ENCODE data around the gene CCBE1.
"Not testable (repeated sequence)": the region's sequence is repeated elsewhere in the genome, so short reads cannot be mapped to it uniquely, and the experiment has no call there.

Gene CCBE1

GRCh38 chr18:59517446-59518165 is 179.6 kb downstream of the CCBE1 start:
- H2BK120ac ChIP-seq (ENCODE audit: low read depth, low read length) = no peak overlapping the region
- H3K14ac ChIP-seq (ENCODE audit: low read length in 2 of 2) = no peak overlapping the region
- no peak overlapping the region for H3K18ac ChIP-seq (ENCODE audit: low read depth in 1 of 2, low read length in 2 of 2)
- no peak overlapping the region for H2BK15ac ChIP-seq (ENCODE audit: low read depth, poor library complexity, severe bottlenecking)
- H2AK5ac ChIP-seq (ENCODE audit: low read length, severe bottlenecking) = no peak overlapping the region
- H3K36me3 ChIP-seq (ENCODE audit: control insufficient read depth in 1 of 2, insufficient read depth in 2 of 2, low read depth in 1 of 2, low read length in 2 of 2) = no peaks in the 10 kb centered on the region
- DNase-seq = peak; percentile 28
- H3K27ac ChIP-seq (ENCODE audit: low read length, poor library complexity, severe bottlenecking) = no peak overlapping the region
- no peak overlapping the region for H3K23ac ChIP-seq (ENCODE audit: low read length in 2 of 2)
- peaks cover 0 to 11% of the 10 kb centered on the region in 2 experiments for H3K27me3 ChIP-seq (ENCODE audit: control insufficient read depth in 1 of 2, insufficient read depth in 1 of 2, low read length in 2 of 2)
- no peak overlapping the region for H4K91ac ChIP-seq (ENCODE audit: low read length)
- H3K79me1 ChIP-seq (replicated peaks; ENCODE audit: low read length, poor library complexity, severe bottlenecking) = no peaks in the 10 kb centered on the region
- no peak overlapping the region for H4K8ac ChIP-seq (ENCODE audit: low read length)
- no peak overlapping the region for H2BK5ac ChIP-seq (ENCODE audit: low read depth, low read length, poor library complexity, severe bottlenecking)
- no peak overlapping the region for H3K4me2 ChIP-seq (ENCODE audit: low read length, poor library complexity, severe bottlenecking)
- H3K9ac ChIP-seq (ENCODE audit: low read length) = no peak overlapping the region
- no peak overlapping the region for H3K4me3 ChIP-seq (ENCODE audit: insufficient read depth in 1 of 2, low read depth in 1 of 2, low read length in 2 of 2)
- no peaks in the 10 kb centered on the region for H3K4me1 ChIP-seq (ENCODE audit: control insufficient read depth, insufficient read depth, low read depth, low read length)
- WGBS = 37% methylated on average over 3 of the region's 4 CpGs
- no peak overlapping the region for H3K4ac ChIP-seq (ENCODE audit: low read depth in 1 of 2, low read length in 2 of 2)
- H2AFZ ChIP-seq (ENCODE audit: low read depth, low read length) = no peak overlapping the region
- no peak overlapping the region for H2BK12ac ChIP-seq (ENCODE audit: low read length in 2 of 2)
- H3K9me3 ChIP-seq (ENCODE audit: control insufficient read depth, low read length) = no peaks in the 10 kb centered on the region

GRCh38 chr18:59516356-59517155 is 180.7 kb downstream of the CCBE1 start:
- Histone ChIP-seq H2AK5ac (ENCODE audit: low read length, severe bottlenecking) (no peak overlapping the region), H3K9ac (ENCODE audit: low read length) (no peak overlapping the region), H3K27me3 (ENCODE audit: control insufficient read depth in 1 of 2, insufficient read depth in 1 of 2, low read length in 2 of 2) (peaks cover 0 to 11% of the 10 kb centered on the region in 2 experiments), H3K9me3 (ENCODE audit: control insufficient read depth, low read length) (no peaks in the 10 kb centered on the region), H3K4me3 (ENCODE audit: insufficient read depth in 1 of 2, low read depth in 1 of 2, low read length in 2 of 2) (no peak overlapping the region), H2BK120ac (ENCODE audit: low read depth, low read length) (no peak overlapping the region), H2AFZ (ENCODE audit: low read depth, low read length) (no peak overlapping the region), H4K8ac (ENCODE audit: low read length) (no peak overlapping the region), H2BK5ac (ENCODE audit: low read depth, low read length, poor library complexity, severe bottlenecking) (no peak overlapping the region), H3K4ac (ENCODE audit: low read depth in 1 of 2, low read length in 2 of 2) (no peak overlapping the region), H3K14ac (ENCODE audit: low read length in 2 of 2) (no peak overlapping the region), H2BK12ac (ENCODE audit: low read length in 2 of 2) (no peak overlapping the region), H3K4me2 (ENCODE audit: low read length, poor library complexity, severe bottlenecking) (no peak overlapping the region), H2BK15ac (ENCODE audit: low read depth, poor library complexity, severe bottlenecking) (no peak overlapping the region), H3K4me1 (ENCODE audit: control insufficient read depth, insufficient read depth, low read depth, low read length) (no peaks in the 10 kb centered on the region), H3K27ac (ENCODE audit: low read length, poor library complexity, severe bottlenecking) (no peak overlapping the region), H4K91ac (ENCODE audit: low read length) (no peak overlapping the region), H3K23ac (ENCODE audit: low read length in 2 of 2) (no peak overlapping the region), H3K36me3 (ENCODE audit: control insufficient read depth in 1 of 2, insufficient read depth in 2 of 2, low read depth in 1 of 2, low read length in 2 of 2) (no peaks in the 10 kb centered on the region), H3K79me1 (replicated peaks; ENCODE audit: low read length, poor library complexity, severe bottlenecking) (no peaks in the 10 kb centered on the region), H3K18ac (ENCODE audit: low read depth in 1 of 2, low read length in 2 of 2) (no peak overlapping the region)
- WGBS = 3% methylated on average over 5 of the region's 6 CpGs
- DNase-seq = peak; percentile 82

GRCh38 chr18:59515956-59516355 is 181.3 kb downstream of the CCBE1 start:
- H3K9me3 ChIP-seq (ENCODE audit: control insufficient read depth, low read length); H4K8ac ChIP-seq (ENCODE audit: low read length); H3K18ac ChIP-seq (ENCODE audit: low read depth in 1 of 2, low read length in 2 of 2); H3K9ac ChIP-seq (ENCODE audit: low read length); H2AK5ac ChIP-seq (ENCODE audit: low read length, severe bottlenecking); H2BK120ac ChIP-seq (ENCODE audit: low read depth, low read length); H2BK12ac ChIP-seq (ENCODE audit: low read length in 2 of 2); H3K4ac ChIP-seq (ENCODE audit: low read depth in 1 of 2, low read length in 2 of 2); H2AFZ ChIP-seq (ENCODE audit: low read depth, low read length); H3K4me3 ChIP-seq (ENCODE audit: insufficient read depth in 1 of 2, low read depth in 1 of 2, low read length in 2 of 2); H3K4me1 ChIP-seq (ENCODE audit: control insufficient read depth, insufficient read depth, low read depth, low read length); H3K23ac ChIP-seq (ENCODE audit: low read length in 2 of 2); H2BK15ac ChIP-seq (ENCODE audit: low read depth, poor library complexity, severe bottlenecking); H4K91ac ChIP-seq (ENCODE audit: low read length); H3K4me2 ChIP-seq (ENCODE audit: low read length, poor library complexity, severe bottlenecking); H2BK5ac ChIP-seq (ENCODE audit: low read depth, low read length, poor library complexity, severe bottlenecking); H3K14ac ChIP-seq (ENCODE audit: low read length in 2 of 2); DNase-seq; H3K36me3 ChIP-seq (ENCODE audit: control insufficient read depth in 1 of 2, insufficient read depth in 2 of 2, low read depth in 1 of 2, low read length in 2 of 2); H3K79me1 ChIP-seq (replicated peaks; ENCODE audit: low read length, poor library complexity, severe bottlenecking); H3K27ac ChIP-seq (ENCODE audit: low read length, poor library complexity, severe bottlenecking): not testable (repeated sequence)
- peaks cover 0 to 11% of the 10 kb centered on the region in 2 experiments for H3K27me3 ChIP-seq (ENCODE audit: control insufficient read depth in 1 of 2, insufficient read depth in 1 of 2, low read length in 2 of 2)
- 75% methylated on average over 4 of the region's 6 CpGs for WGBS

- Histone ChIP-seq H4K8ac (ENCODE audit: low read length) (no peak overlapping the region), H3K18ac (ENCODE audit: low read depth in 1 of 2, low read length in 2 of 2) (no peak overlapping the region), H2BK15ac (ENCODE audit: low read depth, poor library complexity, severe bottlenecking) (no peak overlapping the region), H3K36me3 (ENCODE audit: control insufficient read depth in 1 of 2, insufficient read depth in 2 of 2, low read depth in 1 of 2, low read length in 2 of 2) (no peaks in the 10 kb centered on the region), H4K91ac (ENCODE audit: low read length) (no peak overlapping the region), H2BK12ac (ENCODE audit: low read length in 2 of 2) (no peak overlapping the region), H3K4me2 (ENCODE audit: low read length, poor library complexity, severe bottlenecking) (no peak overlapping the region), H3K4ac (ENCODE audit: low read depth in 1 of 2, low read length in 2 of 2) (no peak overlapping the region), H3K79me1 (replicated peaks; ENCODE audit: low read length, poor library complexity, severe bottlenecking) (no peaks in the 10 kb centered on the region), H3K14ac (ENCODE audit: low read length in 2 of 2) (no peak overlapping the region), H3K4me3 (ENCODE audit: insufficient read depth in 1 of 2, low read depth in 1 of 2, low read length in 2 of 2) (no peak overlapping the region), H3K4me1 (ENCODE audit: control insufficient read depth, insufficient read depth, low read depth, low read length) (no peaks in the 10 kb centered on the region), H3K9me3 (ENCODE audit: control insufficient read depth, low read length) (no peaks in the 10 kb centered on the region), H3K9ac (ENCODE audit: low read length) (peak overlapping the region; percentile 55), H2BK5ac (ENCODE audit: low read depth, low read length, poor library complexity, severe bottlenecking) (no peak overlapping the region), H2BK120ac (ENCODE audit: low read depth, low read length) (no peak overlapping the region), H2AK5ac (ENCODE audit: low read length, severe bottlenecking) (no peak overlapping the region), H3K23ac (ENCODE audit: low read length in 2 of 2) (no peak overlapping the region), H2AFZ (ENCODE audit: low read depth, low read length) (no peak overlapping the region), H3K27ac (ENCODE audit: low read length, poor library complexity, severe bottlenecking) (no peak overlapping the region), H3K27me3 (ENCODE audit: control insufficient read depth in 1 of 2, insufficient read depth in 1 of 2, low read length in 2 of 2) (peaks cover 0 to 11% of the 10 kb centered on the region in 2 experiments)
- no CpG with 5 or more reads among the region's 5 CpGs for WGBS
- no peak for DNase-seq
Measured at GRCh38 chr18:59515147-59515546, 182.1 kb downstream of the CCBE1 start.

Measured in mesenchymal stem cell (in vitro differentiated cells and primary cell).